ENCODE data around the gene PRR16. TPM values are rescaled to one million over a fixed set of nuclear protein-coding genes. Genes with fewer than 3 reads are reported as not detected.
"Not testable (repeated sequence)": the region's sequence is repeated elsewhere in the genome, so short reads cannot be mapped to it uniquely, and the experiment has no call there.

The PRR16 gene
- total RNA-seq, 6 experiments from 2014 or later: 53.5 to 74.0 (median 61.2) TPM

- no peak for DNase-seq
- Mint-ChIP-seq H3K4me3 (no peak overlapping the region), H3K9me3 (no peaks in the 10 kb centered on the region), H3K4me1 (ENCODE audit: low read depth) (peaks cover 25% of the 10 kb centered on the region), H3K27me3 (ENCODE audit: insufficient read depth) (peaks cover 2% of the 10 kb centered on the region), H3K36me3 (ENCODE audit: low read depth) (peaks cover 36% of the 10 kb centered on the region), H3K27ac (no peak overlapping the region)
- TF ChIP-seq, protein P1, sequence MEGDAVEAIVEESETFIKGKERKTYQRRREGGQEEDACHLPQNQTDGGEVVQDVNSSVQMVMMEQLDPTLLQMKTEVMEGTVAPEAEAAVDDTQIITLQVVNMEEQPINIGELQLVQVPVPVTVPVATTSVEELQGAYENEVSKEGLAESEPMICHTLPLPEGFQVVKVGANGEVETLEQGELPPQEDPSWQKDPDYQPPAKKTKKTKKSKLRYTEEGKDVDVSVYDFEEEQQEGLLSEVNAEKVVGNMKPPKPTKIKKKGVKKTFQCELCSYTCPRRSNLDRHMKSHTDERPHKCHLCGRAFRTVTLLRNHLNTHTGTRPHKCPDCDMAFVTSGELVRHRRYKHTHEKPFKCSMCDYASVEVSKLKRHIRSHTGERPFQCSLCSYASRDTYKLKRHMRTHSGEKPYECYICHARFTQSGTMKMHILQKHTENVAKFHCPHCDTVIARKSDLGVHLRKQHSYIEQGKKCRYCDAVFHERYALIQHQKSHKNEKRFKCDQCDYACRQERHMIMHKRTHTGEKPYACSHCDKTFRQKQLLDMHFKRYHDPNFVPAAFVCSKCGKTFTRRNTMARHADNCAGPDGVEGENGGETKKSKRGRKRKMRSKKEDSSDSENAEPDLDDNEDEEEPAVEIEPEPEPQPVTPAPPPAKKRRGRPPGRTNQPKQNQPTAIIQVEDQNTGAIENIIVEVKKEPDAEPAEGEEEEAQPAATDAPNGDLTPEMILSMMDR (IDR thresholded peaks at IDR 0.05): no peak
Observed at GRCh38 chr5:120692325-120692724, 228.2 kb downstream of the PRR16 start.

GRCh38 chr5:120695368-120695880, 231.3 kb downstream of the PRR16 start:
- TF ChIP-seq, protein P1 (IDR thresholded peaks at IDR 0.05): no peak
- Mint-ChIP-seq H3K9me3 (no peaks in the 10 kb centered on the region), H3K4me3 (no peak overlapping the region), H3K27me3 (ENCODE audit: insufficient read depth) (peaks cover 5% of the 10 kb centered on the region), H3K4me1 (ENCODE audit: low read depth) (peaks cover 26% of the 10 kb centered on the region), H3K27ac (no peak overlapping the region), H3K36me3 (ENCODE audit: low read depth) (peaks cover 21% of the 10 kb centered on the region)
- no peak for DNase-seq

DNA sequence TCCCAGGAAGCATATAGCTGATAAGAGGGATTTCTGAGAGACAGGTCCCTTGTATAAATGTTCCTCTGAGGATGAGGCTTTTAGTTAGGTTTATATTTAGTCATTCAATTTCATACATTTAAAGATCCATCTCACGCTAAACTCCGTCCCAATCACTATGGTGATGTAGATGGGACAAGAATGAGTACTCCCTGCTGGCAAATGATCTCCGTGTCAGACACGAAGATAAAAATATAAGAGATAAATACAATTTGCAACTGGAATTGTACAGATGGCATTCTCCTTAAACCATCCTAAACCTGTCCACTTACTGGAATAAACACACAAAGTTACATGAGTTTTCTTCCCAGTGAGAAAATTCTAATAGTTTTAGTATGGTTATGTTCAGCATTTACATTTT, 233.0 kb downstream of the PRR16 start:
- H3K36me3 Mint-ChIP-seq (ENCODE audit: low read depth): peaks cover 12% of the 10 kb centered on the region
- H3K4me3 Mint-ChIP-seq: no peak overlapping the region; the same call in 1 of the 2 replicates
- peaks cover 18% of the 10 kb centered on the region for H3K4me1 Mint-ChIP-seq (ENCODE audit: low read depth)

GRCh38 chr5:120697670-120698327, 233.7 kb downstream of the PRR16 start:
- Mint-ChIP-seq H3K36me3 (ENCODE audit: low read depth) (peaks cover 12% of the 10 kb centered on the region), H3K4me1 (ENCODE audit: low read depth) (peaks cover 18% of the 10 kb centered on the region)
- not testable (repeated sequence) for H3K27ac Mint-ChIP-seq; DNase-seq; H3K9me3 Mint-ChIP-seq; H3K27me3 Mint-ChIP-seq (ENCODE audit: insufficient read depth); H3K4me3 Mint-ChIP-seq

More for the DNA sequence above, 233.0 kb downstream of the PRR16 start:
- TF ChIP-seq, protein P1 (IDR thresholded peaks at IDR 0.05): no peak
- H3K27me3 Mint-ChIP-seq (ENCODE audit: insufficient read depth): peaks cover 6% of the 10 kb centered on the region
- no peak overlapping the region for H3K27ac Mint-ChIP-seq
- no peak for DNase-seq
- no peaks in the 10 kb centered on the region for H3K9me3 Mint-ChIP-seq

DNA sequence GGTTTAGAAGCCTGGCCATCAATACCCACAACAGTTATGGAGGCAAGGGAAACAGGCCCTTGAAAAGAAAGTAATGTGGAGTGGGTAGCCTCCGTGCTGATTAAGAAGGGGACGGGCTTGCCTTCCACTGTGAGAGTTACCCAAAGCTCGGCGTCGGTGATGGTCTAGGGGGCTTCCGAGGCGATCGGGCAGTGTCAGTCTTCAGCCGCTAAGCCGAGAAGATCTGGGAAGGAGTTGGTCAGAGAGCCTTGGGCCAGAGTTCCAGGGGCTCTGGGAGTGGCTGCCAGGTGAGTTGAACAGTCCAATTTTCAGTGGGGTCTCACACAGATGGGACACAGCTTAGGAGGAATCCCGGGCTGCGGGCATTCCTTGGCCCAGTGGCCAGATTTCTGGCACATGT, 236.6 kb downstream of the PRR16 start:
- H3K36me3 Mint-ChIP-seq (ENCODE audit: low read depth); H3K4me3 Mint-ChIP-seq; DNase-seq; H3K27me3 Mint-ChIP-seq (ENCODE audit: insufficient read depth); H3K27ac Mint-ChIP-seq; H3K9me3 Mint-ChIP-seq: not testable (repeated sequence)
- H3K4me1 Mint-ChIP-seq (ENCODE audit: low read depth): peaks cover 17% of the 10 kb centered on the region

DNA sequence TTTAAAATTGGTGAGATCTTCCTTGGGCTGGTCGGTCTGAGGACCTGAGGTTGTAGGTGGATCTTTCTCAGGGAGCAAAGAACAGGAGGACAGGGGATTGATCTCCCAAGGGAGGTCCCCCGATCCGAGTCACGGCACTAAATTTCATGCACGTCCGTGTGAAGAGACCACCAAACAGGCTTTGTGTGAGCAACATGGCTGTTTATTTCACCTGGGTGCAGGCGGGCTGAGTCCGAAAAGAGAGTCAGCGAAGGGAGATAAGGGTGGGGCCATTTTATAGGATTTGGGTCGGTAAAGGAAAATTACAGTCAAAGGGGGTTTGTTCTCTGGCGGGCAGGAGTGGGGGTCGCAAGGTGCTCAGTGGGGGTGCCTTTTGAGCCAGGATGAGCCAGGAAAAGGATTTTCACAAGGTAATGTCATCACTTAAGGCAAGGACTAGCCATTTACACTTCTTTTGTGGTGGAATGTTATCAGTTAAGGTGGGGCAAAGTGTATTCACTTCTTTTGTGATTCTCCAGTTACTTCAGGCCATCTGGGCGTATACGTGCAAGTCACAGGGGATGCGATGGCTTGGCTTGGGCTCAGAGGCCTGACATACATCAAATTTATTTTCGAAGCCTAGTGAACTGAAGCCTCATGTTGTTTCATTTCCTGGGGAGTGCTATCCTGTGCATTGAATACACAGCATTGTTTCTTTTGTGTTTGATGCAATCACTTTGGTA, 238.9 kb downstream of the PRR16 start:
- not testable (repeated sequence) for H3K4me1 Mint-ChIP-seq (ENCODE audit: low read depth); H3K9me3 Mint-ChIP-seq; DNase-seq; H3K36me3 Mint-ChIP-seq (ENCODE audit: low read depth); H3K27me3 Mint-ChIP-seq (ENCODE audit: insufficient read depth); H3K4me3 Mint-ChIP-seq; H3K27ac Mint-ChIP-seq

All from HFFc6 (cell line).